ENCODE results near the gene NFE2L2.

DNA sequence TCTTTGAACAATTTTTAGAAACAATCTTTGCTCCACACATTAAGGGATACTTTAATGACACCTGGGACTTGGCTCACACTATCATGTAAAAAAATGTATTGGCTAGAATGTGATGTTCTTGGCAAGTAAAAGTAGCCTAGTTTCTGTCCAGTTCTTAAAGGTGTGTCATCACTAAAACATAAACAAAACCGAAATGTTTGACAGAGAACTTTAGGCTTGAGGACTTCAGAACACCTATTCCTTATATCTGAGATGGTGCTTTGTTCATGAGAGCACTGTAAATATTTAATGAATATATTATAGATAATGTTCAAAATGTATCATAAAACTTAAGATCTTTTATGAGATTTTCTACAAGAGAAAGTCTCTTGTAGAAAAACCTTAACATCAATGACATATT, 71.7 kb downstream of the NFE2L2 start:
- TF ChIP-seq, protein P1, sequence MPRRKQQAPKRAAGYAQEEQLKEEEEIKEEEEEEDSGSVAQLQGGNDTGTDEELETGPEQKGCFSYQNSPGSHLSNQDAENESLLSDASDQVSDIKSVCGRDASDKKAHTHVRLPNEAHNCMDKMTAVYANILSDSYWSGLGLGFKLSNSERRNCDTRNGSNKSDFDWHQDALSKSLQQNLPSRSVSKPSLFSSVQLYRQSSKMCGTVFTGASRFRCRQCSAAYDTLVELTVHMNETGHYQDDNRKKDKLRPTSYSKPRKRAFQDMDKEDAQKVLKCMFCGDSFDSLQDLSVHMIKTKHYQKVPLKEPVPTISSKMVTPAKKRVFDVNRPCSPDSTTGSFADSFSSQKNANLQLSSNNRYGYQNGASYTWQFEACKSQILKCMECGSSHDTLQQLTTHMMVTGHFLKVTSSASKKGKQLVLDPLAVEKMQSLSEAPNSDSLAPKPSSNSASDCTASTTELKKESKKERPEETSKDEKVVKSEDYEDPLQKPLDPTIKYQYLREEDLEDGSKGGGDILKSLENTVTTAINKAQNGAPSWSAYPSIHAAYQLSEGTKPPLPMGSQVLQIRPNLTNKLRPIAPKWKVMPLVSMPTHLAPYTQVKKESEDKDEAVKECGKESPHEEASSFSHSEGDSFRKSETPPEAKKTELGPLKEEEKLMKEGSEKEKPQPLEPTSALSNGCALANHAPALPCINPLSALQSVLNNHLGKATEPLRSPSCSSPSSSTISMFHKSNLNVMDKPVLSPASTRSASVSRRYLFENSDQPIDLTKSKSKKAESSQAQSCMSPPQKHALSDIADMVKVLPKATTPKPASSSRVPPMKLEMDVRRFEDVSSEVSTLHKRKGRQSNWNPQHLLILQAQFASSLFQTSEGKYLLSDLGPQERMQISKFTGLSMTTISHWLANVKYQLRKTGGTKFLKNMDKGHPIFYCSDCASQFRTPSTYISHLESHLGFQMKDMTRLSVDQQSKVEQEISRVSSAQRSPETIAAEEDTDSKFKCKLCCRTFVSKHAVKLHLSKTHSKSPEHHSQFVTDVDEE (CRISPR knock-in tag; IDR thresholded peaks at IDR 0.05): no peak
- no peak for TF ChIP-seq PPARA (CRISPR knock-in tag; IDR thresholded peaks at IDR 0.05; ENCODE audit: borderline replicate concordance)
- TF ChIP-seq RARB (CRISPR knock-in tag; IDR thresholded peaks at IDR 0.05): no peak
- TF ChIP-seq, protein P2, sequence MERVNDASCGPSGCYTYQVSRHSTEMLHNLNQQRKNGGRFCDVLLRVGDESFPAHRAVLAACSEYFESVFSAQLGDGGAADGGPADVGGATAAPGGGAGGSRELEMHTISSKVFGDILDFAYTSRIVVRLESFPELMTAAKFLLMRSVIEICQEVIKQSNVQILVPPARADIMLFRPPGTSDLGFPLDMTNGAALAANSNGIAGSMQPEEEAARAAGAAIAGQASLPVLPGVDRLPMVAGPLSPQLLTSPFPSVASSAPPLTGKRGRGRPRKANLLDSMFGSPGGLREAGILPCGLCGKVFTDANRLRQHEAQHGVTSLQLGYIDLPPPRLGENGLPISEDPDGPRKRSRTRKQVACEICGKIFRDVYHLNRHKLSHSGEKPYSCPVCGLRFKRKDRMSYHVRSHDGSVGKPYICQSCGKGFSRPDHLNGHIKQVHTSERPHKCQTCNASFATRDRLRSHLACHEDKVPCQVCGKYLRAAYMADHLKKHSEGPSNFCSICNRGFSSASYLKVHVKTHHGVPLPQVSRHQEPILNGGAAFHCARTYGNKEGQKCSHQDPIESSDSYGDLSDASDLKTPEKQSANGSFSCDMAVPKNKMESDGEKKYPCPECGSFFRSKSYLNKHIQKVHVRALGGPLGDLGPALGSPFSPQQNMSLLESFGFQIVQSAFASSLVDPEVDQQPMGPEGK (CRISPR knock-in tag; IDR thresholded peaks at IDR 0.05; ENCODE audit: borderline replicate concordance): no peak
- no peak for TF ChIP-seq ZFP30 (CRISPR knock-in tag; IDR thresholded peaks at IDR 0.05)
- no peak for TF ChIP-seq ESRRG (CRISPR knock-in tag; IDR thresholded peaks at IDR 0.05)
- no peak for TF ChIP-seq GLIS3 (CRISPR knock-in tag; IDR thresholded peaks at IDR 0.05)
- TF ChIP-seq TOX (CRISPR knock-in tag; IDR thresholded peaks at IDR 0.05; ENCODE audit: borderline replicate concordance): no peak
- TF ChIP-seq OSR1 (CRISPR knock-in tag; IDR thresholded peaks at IDR 0.05): no peak

Data from SK-N-SH treated with all-trans-retinoic acid at 6 μM for 48 hours (cell line).